Measurements from ENCODE around the gene UBL4A.

Gene UBL4A

DNA sequence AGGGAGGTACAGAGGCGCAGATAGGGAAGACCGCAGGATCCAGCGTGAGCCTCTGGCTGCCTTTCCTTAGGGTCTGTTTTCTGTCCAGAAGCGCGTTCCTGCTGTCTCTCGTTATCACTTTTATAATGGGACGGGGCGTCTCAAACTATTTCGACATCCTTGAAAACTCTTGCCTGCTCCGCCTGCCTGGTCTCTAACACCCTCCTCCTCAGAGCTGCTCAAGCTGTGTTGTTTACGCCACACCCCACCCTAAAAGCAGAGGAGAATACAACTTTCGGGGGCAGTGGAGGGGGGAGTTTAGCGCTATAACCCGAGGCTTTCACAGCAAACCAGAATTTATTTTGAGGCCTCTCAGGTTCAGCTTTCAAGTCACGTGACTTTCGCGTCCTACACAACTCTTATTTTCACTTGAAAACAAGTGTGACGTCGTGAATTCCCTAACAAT lies 30.3 kb upstream of the UBL4A start:
- in situ Hi-C loops (cut with HindIII; ENCODE audit: low pct_unique_long_range_greater_than_20kb, low sequenced_read_pairs), result no loop called here
- no peak for TF ChIP-seq JUND (IDR thresholded peaks at IDR 0.05; ENCODE audit: low read depth)
- no peak for DNase-seq (ENCODE audit: low read depth in 1 of 2, low spot score in 1 of 2)

GRCh38 chrX:154515966-154516655 lies 29.7 kb upstream of the UBL4A start, which contains the start of gene FAM3A:
TSS of gene FAM3A (minus strand) at chrX:154516232. CDS start at chrX:154515772, 460 bp downstream.
- DNase-seq (ENCODE audit: low read depth in 1 of 2, low spot score in 1 of 2), result peak in 1 of 2 experiments; percentile 86
- no peak for TF ChIP-seq JUND (IDR thresholded peaks at IDR 0.05; ENCODE audit: low read depth)
- in situ Hi-C loops (cut with HindIII; ENCODE audit: low pct_unique_long_range_greater_than_20kb, low sequenced_read_pairs), result no loop called here

- DNase-seq (ENCODE audit: low read depth in 1 of 2, low spot score in 1 of 2), result peak in 1 of 2 experiments; percentile 36
- in situ Hi-C loops (cut with HindIII; ENCODE audit: low pct_unique_long_range_greater_than_20kb, low sequenced_read_pairs), result no loop called here
- no peak for TF ChIP-seq JUND (IDR thresholded peaks at IDR 0.05; ENCODE audit: low read depth)
Measured at GRCh38 chrX:154515090-154515965, 28.9 kb upstream of the UBL4A start.

- in situ Hi-C loops (cut with HindIII; ENCODE audit: low pct_unique_long_range_greater_than_20kb, low sequenced_read_pairs), result no loop called here
- TF ChIP-seq JUND (IDR thresholded peaks at IDR 0.05; ENCODE audit: low read depth), result no peak
- DNase-seq (ENCODE audit: low read depth in 1 of 2, low spot score in 1 of 2), result no peak
Measured at GRCh38 chrX:154513716-154514115, 27.3 kb upstream of the UBL4A start.

GRCh38 chrX:154512879-154513553 lies 26.6 kb upstream of the UBL4A start:
- in situ Hi-C loops (cut with HindIII; ENCODE audit: low pct_unique_long_range_greater_than_20kb, low sequenced_read_pairs), result no loop called here
- TF ChIP-seq JUND (IDR thresholded peaks at IDR 0.05; ENCODE audit: low read depth), result no peak

DNA sequence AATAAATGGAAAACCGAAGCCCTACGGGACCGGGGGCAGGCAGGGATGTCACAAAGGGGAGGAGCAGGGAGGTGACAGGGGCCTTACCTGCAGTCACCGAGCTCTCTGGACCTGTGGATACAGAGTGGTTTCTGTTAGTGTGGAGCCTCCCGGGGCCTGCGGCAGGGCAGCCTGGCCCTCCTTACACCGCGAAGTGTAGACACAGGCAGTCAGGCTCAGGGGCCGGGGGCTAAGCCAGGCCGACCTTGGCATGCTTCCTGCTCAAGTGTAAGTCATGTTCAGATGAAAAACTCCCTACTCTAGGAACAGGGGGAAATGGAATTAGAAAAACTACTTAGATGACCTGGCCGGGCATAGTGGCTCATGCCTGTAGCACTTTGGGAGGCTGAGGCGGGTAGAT lies 25.3 kb upstream of the UBL4A start:
- in situ Hi-C loops (cut with HindIII; ENCODE audit: low pct_unique_long_range_greater_than_20kb, low sequenced_read_pairs), result no loop called here
- DNase-seq (ENCODE audit: low read depth in 1 of 2, low spot score in 1 of 2), result no peak
- no peak for TF ChIP-seq JUND (IDR thresholded peaks at IDR 0.05; ENCODE audit: low read depth)

More at GRCh38 chrX:154512879-154513553, 26.6 kb upstream of the UBL4A start:
- no peak for DNase-seq (ENCODE audit: low read depth in 1 of 2, low spot score in 1 of 2)

DNA sequence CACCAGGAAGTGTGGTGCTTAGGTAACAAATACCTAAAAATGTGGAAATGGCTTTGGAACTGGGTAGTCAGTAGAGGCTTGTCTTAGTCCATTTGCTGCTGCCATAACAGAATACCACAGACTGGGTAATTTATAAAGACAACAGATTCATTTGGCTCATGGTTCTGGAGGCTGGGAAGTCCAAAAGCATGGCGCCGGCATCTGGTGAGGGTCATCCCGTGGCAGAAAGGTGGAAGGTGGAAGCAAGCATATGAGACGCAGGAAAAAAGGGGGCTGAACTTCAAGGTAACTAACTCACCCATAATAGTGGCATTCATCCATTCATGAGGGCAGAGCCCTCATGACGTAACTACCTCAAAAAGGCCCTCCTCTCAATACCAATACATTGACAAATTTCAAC lies 23.0 kb upstream of the UBL4A start:
- in situ Hi-C loops (cut with HindIII; ENCODE audit: low pct_unique_long_range_greater_than_20kb, low sequenced_read_pairs), result no loop called here
- DNase-seq (ENCODE audit: low read depth in 1 of 2, low spot score in 1 of 2), result no peak
- TF ChIP-seq JUND (IDR thresholded peaks at IDR 0.05; ENCODE audit: low read depth), result no peak

GRCh38 chrX:154508384-154508745 lies 21.9 kb upstream of the UBL4A start:
- DNase-seq (ENCODE audit: low read depth in 1 of 2, low spot score in 1 of 2), result no peak
- no peak for TF ChIP-seq JUND (IDR thresholded peaks at IDR 0.05; ENCODE audit: low read depth)
- in situ Hi-C loops (cut with HindIII; ENCODE audit: low pct_unique_long_range_greater_than_20kb, low sequenced_read_pairs), result no loop called here

GRCh38 chrX:154507673-154508383 lies 21.4 kb upstream of the UBL4A start:
- DNase-seq (ENCODE audit: low read depth in 1 of 2, low spot score in 1 of 2), result no peak
- in situ Hi-C loops (cut with HindIII; ENCODE audit: low pct_unique_long_range_greater_than_20kb, low sequenced_read_pairs), result no loop called here
- TF ChIP-seq JUND (IDR thresholded peaks at IDR 0.05; ENCODE audit: low read depth), result no peak

DNA sequence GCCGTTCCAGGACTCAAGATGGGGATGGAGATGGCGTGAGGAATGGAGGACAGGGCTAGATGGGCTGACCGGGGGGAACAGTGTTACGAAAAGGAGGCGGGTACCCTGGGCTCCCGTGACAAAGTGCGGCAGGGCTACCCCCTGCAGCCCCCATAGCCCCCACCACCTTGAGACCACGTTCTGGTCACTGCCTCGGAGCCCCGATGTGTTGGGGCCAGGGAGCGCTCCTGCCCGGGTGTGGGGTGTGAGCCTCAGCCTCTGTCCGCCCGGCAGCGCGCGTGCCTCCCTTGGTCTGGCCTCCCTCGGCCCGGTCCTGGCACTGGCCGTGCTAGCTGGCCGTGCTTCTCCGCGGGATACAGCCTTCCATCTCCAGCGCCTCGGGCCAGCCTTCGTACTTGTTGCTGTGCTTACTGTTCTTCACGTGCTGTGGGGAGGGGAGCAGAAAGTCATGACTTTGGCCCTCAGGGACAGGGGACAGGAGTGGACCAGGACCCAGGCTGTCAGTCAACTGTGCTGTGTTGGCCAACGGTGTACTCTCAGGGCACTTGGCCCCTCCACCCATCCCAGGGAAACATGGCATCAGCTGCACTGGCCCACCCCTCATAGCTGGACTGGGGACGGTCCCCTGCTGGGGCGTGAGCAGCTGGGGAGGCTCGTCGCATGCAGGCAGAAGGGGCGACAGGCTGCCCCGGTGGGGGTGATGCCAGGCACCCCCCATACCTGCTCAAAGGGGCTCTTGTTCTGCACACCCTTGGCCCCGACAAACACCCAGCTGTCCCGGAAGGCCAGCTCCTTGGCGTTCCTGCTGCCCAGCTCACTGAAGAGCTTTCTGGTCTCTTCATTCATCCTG lies 20.3 kb upstream of the UBL4A start:
- in situ Hi-C loops (cut with HindIII; ENCODE audit: low pct_unique_long_range_greater_than_20kb, low sequenced_read_pairs), result no loop called here
- no peak for TF ChIP-seq JUND (IDR thresholded peaks at IDR 0.05; ENCODE audit: low read depth)
- no peak for DNase-seq (ENCODE audit: low read depth in 1 of 2, low spot score in 1 of 2)

GRCh38 chrX:154505734-154506133 lies 19.3 kb upstream of the UBL4A start:
- no peak for TF ChIP-seq JUND (IDR thresholded peaks at IDR 0.05; ENCODE audit: low read depth)
- no peak for DNase-seq (ENCODE audit: low read depth in 1 of 2, low spot score in 1 of 2)
- in situ Hi-C loops (cut with HindIII; ENCODE audit: low pct_unique_long_range_greater_than_20kb, low sequenced_read_pairs), result no loop called here
